ENCODE results near the gene GSTM2.

GSTM2 gene

DNA sequence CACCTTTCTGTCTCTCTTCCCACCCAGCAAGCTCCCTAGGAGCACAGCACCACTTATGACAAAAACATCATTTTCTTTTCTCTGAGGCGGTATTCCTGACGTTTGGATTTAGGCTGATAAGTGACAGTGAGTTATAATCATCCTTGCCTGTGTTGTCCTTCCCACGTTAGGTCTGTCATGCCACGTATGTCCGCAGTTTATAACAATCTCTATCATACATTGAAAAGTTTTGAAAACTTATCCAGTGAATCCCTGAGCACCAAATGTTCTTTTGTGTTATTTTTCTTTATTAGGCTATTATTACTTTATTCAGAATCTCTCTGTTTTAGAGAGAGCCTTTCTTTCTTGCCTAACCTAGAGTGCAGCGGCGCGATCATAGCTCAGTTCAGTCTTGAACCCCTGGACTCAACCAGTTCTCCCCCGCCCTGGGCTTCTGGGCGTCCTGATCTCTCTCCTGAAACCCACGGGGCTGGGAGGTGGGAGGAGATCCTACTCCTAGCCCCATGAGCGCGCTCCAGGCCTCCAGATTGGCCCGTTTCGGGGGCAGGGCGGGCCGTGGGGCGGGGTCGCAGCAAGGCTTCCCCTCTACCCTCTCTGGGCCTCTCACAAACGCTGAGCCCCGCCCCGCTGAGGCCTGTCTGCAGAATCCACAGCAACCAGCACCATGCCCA is at the start of gene GSTM2:
Gene GSTM2 (plus strand): TSS at position 606 of the 671 bp plus-strand sequence. CDS start 59 bp downstream, at position 665.
- Histone ChIP-seq H3F3A (ENCODE audit: low read depth) (no peaks in the 10 kb centered on the region), H3K4me2 (ENCODE audit: low read depth, low read length, poor library complexity, severe bottlenecking) (peak within 1 kb of the TSS; percentile 38), H3K9ac (ENCODE audit: low read depth, low read length, poor library complexity, severe bottlenecking) (peak within 1 kb of the TSS; percentile 11), H3K9me2 (replicated peaks; ENCODE audit: low read depth, low read length) (no peaks in the 10 kb centered on the region), H3K4me3 (ENCODE audit: low read length, poor library complexity, severe bottlenecking) (peak within 1 kb of the TSS; percentile 26), H3K4me1 (ENCODE audit: insufficient read depth, low read length, poor library complexity, severe bottlenecking) (peaks cover 6% of the 10 kb centered on the region), H3K36me3 (ENCODE audit: insufficient read depth, low read length) (no peaks in the 10 kb centered on the region), H3K79me2 (ENCODE audit: insufficient read depth, low read length) (no peaks in the 10 kb centered on the region), H4K20me1 (ENCODE audit: insufficient read depth, low read length, poor library complexity, severe bottlenecking) (no peaks in the 10 kb centered on the region), H3K9me3 (ENCODE audit: insufficient read depth, low read depth, low read length) (no peaks in the 10 kb centered on the region), H2AFZ (ENCODE audit: low read length) (peak within 1 kb of the TSS; percentile 30; the same call in 1 of the 2 replicates), H3K27me3 (ENCODE audit: insufficient read depth, low read length, poor library complexity, severe bottlenecking) (no peaks in the 10 kb centered on the region)
- no peak for TF ChIP-seq CTCF (conservative IDR thresholded peaks at IDR 0.05; ENCODE audit: low read length)
- TF ChIP-seq EZH2phosphoT487 (IDR thresholded peaks at IDR 0.05; ENCODE audit: borderline replicate concordance), result no peak

DNA sequence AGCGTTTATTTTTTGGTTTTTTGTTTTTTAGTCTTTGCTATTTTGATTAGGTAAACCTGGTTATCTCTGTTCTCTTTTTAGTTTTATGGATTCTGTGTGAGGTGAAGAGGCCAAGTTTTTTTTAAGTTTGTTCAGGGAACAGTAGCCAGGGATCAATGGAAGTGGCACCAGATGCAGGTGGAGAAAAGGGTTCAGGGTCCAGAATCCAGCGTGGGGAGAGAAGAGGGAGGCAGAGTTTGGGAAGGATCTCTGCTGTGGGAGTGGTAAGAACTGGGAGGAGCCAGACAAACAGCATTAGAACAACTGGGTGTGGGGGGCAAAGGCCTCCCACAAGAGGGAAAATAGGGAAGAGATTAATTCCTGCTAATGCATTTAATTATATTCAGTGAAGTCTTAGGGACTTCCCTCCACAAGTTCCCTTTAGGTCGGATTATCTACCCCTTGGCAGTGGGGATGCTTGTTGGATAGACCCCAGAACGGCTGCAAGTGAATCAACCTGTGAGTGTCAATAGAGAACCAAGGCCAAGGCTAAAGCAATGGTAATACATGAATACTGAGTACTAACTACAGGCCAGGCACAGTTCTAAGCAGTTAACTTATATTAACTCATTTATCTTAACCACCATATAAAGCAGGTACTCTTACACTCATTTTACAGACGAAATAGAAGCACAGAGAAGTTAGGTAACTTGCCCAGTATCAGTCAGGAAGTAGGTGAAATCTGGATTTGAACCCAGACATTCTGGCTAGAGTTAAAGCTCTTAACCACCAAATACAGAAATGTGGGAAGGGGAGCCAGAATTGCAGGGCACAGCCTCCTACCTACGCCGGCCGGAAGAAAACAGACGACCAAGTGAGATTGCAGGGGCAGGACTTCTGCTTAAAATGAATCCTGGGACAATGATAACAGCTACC is 48.9 kb upstream of the GSTM2 start:
- Histone ChIP-seq H3K36me3 (ENCODE audit: insufficient read depth, low read length) (no peaks in the 10 kb centered on the region), H2AFZ (ENCODE audit: low read length) (peak overlapping the region; percentile 85), H3K4me3 (ENCODE audit: low read length, poor library complexity, severe bottlenecking) (peak overlapping the region; percentile 93), H3K4me1 (ENCODE audit: insufficient read depth, low read length, poor library complexity, severe bottlenecking) (peaks cover 56% of the 10 kb centered on the region), H3K79me2 (ENCODE audit: insufficient read depth, low read length) (peaks cover 42% of the 10 kb centered on the region), H3K27me3 (ENCODE audit: insufficient read depth, low read length, poor library complexity, severe bottlenecking) (no peaks in the 10 kb centered on the region), H3K9me3 (ENCODE audit: insufficient read depth, low read depth, low read length) (no peaks in the 10 kb centered on the region), H3F3A (ENCODE audit: low read depth) (no peaks in the 10 kb centered on the region), H3K9me2 (replicated peaks; ENCODE audit: low read depth, low read length) (no peaks in the 10 kb centered on the region), H3K4me2 (ENCODE audit: low read depth, low read length, poor library complexity, severe bottlenecking) (peak overlapping the region; percentile 90), H4K20me1 (ENCODE audit: insufficient read depth, low read length, poor library complexity, severe bottlenecking) (peaks cover 21% of the 10 kb centered on the region), H3K9ac (ENCODE audit: low read depth, low read length, poor library complexity, severe bottlenecking) (peak overlapping the region; percentile 80)
- TF ChIP-seq EZH2phosphoT487 (IDR thresholded peaks at IDR 0.05; ENCODE audit: borderline replicate concordance), result no peak
- no peak for TF ChIP-seq CTCF (conservative IDR thresholded peaks at IDR 0.05; ENCODE audit: low read length)

GRCh38 chr1:109619576-109620400 is 48.1 kb upstream of the GSTM2 start, which contains the start of the genes AMPD2 and GNAT2:
Gene AMPD2 (plus strand): TSS chr1:109619837. CDS start chr1:109621176, 1,339 bp downstream.
Gene GNAT2 (minus strand): TSS chr1:109619616. CDS start chr1:109612870, 6,746 bp downstream.
- peak within 1 kb of the TSS; percentile 85 for H2AFZ ChIP-seq (ENCODE audit: low read length)
- peaks cover 65% of the 10 kb centered on the region for H3K4me1 ChIP-seq (ENCODE audit: insufficient read depth, low read length, poor library complexity, severe bottlenecking)
- no peaks in the 10 kb centered on the region for H3K36me3 ChIP-seq (ENCODE audit: insufficient read depth, low read length)
- H3K4me2 ChIP-seq (ENCODE audit: low read depth, low read length, poor library complexity, severe bottlenecking), result peak within 1 kb of the TSS; percentile 90
- no peaks in the 10 kb centered on the region for H3F3A ChIP-seq (ENCODE audit: low read depth)
- peak within 1 kb of the TSS; percentile 93 for H3K4me3 ChIP-seq (ENCODE audit: low read length, poor library complexity, severe bottlenecking)
- H3K79me2 ChIP-seq (ENCODE audit: insufficient read depth, low read length), result peaks cover 51% of the 10 kb centered on the region
- H3K27me3 ChIP-seq (ENCODE audit: insufficient read depth, low read length, poor library complexity, severe bottlenecking), result no peaks in the 10 kb centered on the region
- peak within 1 kb of the TSS; percentile 80 for H3K9ac ChIP-seq (ENCODE audit: low read depth, low read length, poor library complexity, severe bottlenecking)
- peaks cover 28% of the 10 kb centered on the region for H4K20me1 ChIP-seq (ENCODE audit: insufficient read depth, low read length, poor library complexity, severe bottlenecking)
- H3K9me3 ChIP-seq (ENCODE audit: insufficient read depth, low read depth, low read length), result no peaks in the 10 kb centered on the region
- TF ChIP-seq EZH2phosphoT487 (IDR thresholded peaks at IDR 0.05; ENCODE audit: borderline replicate concordance), result no peak
- no peak for TF ChIP-seq CTCF (conservative IDR thresholded peaks at IDR 0.05; ENCODE audit: low read length)
- no peaks in the 10 kb centered on the region for H3K9me2 ChIP-seq (replicated peaks; ENCODE audit: low read depth, low read length)

Data from Loucy (cell line).